HG02642 (cell line): ENCODE data around the gene HBS1L.

Experiments used
- ATAC-seq: cut with Tn5 transposase; IDR thresholded peaks from one replicate; pipeline ENCODE4 v1.9.1; 2021; ENCODE audit warnings: mild to moderate bottlenecking; ENCODE audit not compliant: unreplicated experiment, poor library complexity

The HBS1L gene

GRCh38 chr6:134925800-134926199, 128.8 kb downstream of the HBS1L start:
- no peak for ATAC-seq

- ATAC-seq = no peak
Measured at GRCh38 chr6:134921721-134922261, 132.8 kb downstream of the HBS1L start.

GRCh38 chr6:134921276-134921675, 133.3 kb downstream of the HBS1L start:
- no peak for ATAC-seq

- no peak for ATAC-seq
Measured at GRCh38 chr6:134920422-134920821, 134.2 kb downstream of the HBS1L start.

DNA sequence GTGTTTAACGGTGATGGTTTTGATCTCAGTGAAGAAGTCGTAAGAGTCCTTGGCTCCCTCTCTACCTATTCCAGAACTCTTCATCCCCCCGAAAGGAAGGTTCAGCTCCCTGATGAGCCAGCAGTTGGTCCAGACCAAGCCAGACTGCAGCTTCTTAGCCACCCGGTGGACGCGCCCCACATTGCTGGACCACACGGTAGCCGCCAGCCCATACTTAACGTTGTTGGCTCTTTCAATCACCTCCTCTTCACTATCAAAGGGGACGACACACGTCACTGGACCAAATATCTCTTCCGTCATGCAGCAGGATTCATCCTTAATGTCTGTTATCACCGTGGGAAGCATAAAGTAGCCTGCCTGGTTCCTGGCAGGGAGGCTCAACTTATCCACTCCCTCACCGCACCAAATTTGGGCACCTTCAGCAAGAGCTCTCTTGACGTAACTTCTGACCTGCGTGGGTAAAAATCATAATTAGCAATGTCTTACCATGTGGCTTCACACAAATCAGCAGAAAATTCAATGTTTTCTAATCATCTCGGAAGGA, 136.1 kb downstream of the HBS1L start:
- no peak for ATAC-seq

GRCh38 chr6:134911547-134911946, 143.1 kb downstream of the HBS1L start:
- ATAC-seq = no peak

- ATAC-seq = no peak
Measured at GRCh38 chr6:134910593-134910935, 144.1 kb downstream of the HBS1L start.
